GM21717 (cell line): ENCODE results near the gene PATL2.
A peak's percentile ranks its signal among the peaks of the same experiment; 100 is the strongest.
"Not testable (repeated sequence)": the region's sequence is repeated elsewhere in the genome, so short reads cannot be mapped to it uniquely, and the experiment has no call there.

ENCODE experiments used
- ATAC-seq: cut with Tn5 transposase; IDR thresholded peaks from one replicate; pipeline ENCODE4 v1.9.1; 2021; ENCODE audit warnings: mild to moderate bottlenecking, moderate library complexity; ENCODE audit not compliant: unreplicated experiment

Gene PATL2

DNA sequence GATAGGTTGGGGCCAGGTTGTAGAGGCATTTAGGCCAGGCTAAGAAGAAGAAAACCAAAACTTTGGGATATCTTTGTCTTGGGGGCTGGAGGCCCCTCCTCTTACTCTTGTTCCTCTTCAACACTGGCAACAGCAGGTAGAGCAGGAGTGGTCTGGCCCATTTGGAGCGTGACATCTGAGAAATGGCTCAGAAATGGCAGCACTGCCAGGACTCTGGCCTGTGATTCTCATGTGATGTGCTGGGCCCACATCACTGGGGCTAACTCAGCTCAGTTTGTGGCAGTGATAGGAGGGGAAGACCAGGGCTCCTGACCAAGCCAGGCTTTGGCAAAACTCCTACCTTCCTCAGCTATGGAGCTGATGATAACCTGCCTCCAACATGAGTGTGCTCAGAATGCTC is 18.5 kb downstream of the PATL2 start:
- ATAC-seq = no peak

DNA sequence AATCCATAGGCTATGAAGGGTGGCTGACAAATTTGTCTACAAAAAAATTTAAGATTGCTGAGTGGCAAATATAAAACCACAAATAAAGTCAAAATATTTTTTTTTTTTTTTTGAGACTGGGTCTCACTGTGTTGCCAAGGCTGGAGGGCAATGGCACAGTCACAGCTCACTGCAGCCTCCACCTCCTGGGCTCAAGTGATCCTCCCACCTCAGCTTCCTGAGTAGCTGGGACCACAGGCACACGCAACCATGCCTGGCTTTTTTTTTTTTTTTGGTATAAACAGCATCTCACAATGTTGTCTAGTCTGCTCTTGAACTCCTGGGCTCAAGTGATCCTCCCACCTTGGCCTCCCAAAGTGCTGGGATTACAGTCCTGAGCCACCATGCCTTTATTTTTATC is 20.9 kb downstream of the PATL2 start:
- ATAC-seq = not testable (repeated sequence)

DNA sequence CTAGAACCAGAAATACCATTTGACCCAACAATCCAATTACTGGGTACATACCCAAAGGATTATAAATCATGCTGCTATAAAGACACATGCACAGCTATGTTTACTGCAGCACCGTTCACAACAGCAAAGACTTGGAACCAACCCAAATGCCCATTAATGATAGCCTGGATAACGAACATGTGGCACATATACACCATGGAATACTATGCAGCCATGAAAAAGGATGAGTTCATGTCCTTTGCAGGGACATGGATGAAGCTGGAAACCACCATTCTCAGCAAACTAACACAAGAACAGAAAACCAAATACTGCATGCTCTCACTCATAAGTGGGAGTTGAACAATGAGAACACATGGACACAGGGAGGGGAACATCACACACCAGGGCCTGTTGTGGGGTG is 21.8 kb downstream of the PATL2 start:
- ATAC-seq = not testable (repeated sequence)

DNA sequence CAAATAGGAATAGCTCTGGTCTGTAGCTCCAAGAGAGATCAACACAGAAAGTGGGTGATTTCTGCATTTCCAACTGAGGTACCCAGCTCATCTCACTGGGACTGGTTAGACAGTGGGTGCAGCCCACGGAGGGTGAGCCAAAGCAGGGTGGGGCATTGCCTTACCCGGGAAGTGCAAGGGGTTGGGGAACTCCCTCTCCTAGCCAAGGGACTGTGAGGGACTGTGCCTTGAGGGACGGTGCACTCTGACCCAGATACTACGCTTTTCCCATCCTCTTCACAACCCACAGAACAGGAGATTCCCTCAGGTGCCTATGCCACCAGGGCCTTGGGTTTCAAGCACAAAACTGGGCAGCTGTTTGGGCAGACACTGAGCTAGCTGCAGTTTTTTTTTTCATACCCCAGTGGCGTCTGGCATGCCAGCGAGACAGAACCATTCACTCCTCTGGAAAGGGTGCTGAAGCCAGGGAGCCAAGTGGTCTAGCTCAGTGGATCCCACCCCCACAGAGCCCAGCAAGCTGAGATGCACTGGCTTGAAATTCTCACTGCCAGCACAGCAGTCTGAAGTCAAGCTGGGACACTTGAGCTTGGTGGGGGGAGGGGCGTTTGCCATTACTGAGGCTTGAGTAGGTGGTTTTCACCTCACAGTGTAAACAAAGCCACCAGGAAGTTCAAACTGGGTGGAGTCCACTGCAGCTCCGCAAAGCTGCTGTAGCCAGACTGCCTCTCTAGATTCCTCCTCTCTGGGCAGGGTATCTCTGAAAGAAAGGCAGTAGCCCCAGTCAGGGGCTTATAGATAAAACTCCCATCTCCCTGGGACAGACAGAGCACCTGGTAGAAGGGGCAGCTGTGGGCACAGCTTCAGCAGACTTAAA is 28.1 kb downstream of the PATL2 start:
- ATAC-seq = not testable (repeated sequence)

DNA sequence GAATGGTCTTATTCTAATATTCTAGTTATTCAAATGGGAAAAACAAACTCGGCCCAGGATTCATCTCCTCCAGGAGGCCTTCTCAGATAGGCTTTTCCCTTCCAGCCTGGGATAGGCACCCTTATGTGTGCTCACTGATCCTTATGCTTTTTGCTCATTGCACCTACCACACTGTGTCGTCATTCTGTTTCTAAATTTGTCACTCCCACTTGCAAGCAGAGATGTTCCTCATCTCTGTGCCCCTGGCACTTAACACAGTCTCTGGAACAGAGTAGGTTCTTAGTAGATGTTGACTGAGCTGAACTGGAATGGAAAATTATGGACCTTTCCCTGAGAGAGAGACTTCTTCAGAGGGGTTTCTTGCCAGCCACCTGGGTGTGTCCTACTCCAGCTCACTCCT is 28.9 kb downstream of the PATL2 start:
- ATAC-seq = no peak

DNA sequence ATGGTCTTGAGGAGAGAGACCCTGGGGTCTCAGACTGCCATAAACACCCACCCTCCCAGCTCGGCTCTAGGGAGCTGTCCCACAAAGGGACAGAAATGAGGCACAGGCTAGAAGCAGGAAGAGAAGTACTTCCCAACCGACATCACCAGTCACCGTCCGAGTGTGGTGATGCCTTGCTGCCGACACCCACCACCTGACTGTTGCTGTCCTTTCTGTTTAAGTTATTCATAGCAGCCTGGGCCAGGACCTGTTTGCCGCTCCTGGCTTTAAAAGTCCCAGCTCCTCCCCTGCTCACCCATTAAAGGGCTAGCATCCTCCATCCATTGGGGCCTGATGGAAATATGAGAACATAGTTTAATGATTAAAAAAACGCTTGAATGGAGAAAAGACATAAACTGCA is 34.4 kb downstream of the PATL2 start:
- no peak for ATAC-seq

DNA sequence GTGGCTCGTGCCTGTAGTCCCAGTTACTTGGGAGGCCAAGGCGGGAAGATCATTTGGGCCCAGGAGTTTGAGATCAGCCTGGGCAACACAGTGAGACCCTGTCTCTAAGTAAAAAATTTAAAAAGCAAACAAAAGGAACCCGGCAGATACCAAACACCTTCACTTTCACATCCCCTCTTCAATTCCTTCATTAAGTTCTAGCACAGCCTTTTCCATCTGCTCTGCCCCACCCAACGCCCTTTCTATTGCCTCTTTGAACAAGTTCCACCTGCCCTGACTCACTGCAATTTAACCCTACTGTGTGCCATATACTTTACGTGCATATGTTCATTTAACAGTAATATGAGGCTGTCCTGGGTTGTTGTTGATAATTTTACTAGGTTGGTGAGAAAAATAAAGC is 35.2 kb downstream of the PATL2 start:
- no peak for ATAC-seq

DNA sequence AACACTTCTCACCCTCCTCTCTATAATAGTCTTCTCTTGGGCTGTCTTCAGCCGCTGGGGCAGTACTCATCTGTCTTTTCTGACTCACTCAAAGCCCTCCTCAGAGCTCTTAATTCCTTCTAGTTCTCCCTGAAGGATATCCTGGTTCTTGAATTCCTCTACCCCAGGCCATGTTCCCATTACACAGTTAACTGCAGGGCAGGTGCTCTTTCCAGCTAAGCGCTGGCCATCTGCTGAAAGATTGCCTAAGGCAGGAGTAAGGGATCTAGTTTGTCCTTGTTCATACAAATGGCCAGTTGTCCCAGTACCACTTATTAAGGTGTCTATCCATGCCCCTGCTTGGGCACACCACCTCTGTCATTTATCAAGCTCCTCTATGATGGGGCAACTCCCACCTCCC is 37.5 kb downstream of the PATL2 start:
- ATAC-seq = no peak

DNA sequence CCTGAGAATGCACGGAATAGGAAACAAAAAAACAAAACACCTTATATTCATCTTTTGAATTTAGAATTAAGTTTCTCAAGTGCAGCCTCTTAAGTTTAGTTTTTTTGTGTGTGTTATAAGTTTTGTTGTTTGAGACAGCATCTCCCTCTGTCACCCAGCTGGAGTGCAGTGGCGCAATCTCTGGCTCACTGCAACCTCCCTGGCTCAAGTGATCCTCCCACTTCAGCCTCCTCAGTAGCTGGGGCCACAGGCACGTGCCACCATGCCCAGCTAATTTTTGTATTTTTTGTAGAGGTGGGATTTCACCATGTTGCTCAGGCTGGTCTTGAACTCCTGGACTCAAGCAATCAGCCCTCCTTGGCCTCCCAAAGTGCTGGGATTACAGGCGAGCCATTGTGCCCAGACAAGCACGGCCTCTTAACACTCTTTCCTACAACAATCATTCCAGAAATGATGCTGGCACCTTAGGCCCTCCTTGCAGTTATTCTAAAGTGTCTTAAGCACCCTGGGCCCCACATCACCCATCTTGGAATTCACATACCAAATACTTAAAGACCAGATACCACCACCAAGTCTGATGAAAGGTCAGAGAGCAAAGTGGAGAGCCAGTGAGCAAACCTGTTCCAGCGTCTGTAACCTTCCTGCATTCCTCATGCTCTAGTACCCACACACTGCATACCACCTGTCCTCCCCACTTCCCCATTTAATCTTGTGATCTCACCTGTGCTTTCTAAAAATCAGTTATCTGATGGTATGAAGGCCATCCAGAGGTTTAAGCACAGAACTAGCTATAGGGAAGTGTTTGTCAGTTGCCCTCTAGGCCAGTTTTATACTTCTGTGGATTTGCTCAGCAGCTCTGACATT is 40.8 kb downstream of the PATL2 start:
- ATAC-seq = no peak

DNA sequence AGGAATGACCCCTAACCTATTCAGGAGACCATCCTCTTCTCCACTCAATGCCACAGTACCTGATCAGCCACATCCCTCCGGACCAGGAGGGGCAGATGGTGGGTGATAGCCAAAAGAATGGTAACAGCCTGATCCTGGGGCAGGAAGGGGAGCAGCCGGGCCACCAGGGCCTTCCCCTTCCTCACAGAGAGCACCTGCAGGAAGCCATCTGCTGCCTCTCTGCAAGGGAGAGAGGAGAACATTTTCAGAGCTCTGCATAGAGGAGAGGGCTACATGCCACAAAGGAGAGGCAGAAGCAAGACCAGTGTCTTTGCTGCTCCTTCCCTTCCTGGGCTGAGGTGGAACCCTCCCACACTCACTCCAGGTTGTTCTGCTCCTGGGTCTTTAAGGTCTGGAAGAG is 42.2 kb downstream of the PATL2 start:
- ATAC-seq = no peak

DNA sequence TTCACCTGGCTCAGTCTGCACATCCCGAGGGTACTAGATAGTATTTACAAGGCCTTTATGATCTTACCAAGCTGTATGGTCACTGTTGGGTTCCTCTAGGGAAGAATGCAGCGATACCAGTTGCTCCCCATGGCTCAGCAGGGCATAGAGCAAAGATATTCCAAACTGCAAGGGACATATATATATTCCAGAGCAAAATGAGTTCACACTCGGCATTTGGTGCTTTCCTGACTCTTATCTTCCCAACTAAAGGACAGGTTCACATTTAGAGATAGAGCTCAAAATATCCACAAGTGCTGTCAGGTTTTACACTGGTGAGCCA is 44.1 kb downstream of the PATL2 start:
- no peak for ATAC-seq

DNA sequence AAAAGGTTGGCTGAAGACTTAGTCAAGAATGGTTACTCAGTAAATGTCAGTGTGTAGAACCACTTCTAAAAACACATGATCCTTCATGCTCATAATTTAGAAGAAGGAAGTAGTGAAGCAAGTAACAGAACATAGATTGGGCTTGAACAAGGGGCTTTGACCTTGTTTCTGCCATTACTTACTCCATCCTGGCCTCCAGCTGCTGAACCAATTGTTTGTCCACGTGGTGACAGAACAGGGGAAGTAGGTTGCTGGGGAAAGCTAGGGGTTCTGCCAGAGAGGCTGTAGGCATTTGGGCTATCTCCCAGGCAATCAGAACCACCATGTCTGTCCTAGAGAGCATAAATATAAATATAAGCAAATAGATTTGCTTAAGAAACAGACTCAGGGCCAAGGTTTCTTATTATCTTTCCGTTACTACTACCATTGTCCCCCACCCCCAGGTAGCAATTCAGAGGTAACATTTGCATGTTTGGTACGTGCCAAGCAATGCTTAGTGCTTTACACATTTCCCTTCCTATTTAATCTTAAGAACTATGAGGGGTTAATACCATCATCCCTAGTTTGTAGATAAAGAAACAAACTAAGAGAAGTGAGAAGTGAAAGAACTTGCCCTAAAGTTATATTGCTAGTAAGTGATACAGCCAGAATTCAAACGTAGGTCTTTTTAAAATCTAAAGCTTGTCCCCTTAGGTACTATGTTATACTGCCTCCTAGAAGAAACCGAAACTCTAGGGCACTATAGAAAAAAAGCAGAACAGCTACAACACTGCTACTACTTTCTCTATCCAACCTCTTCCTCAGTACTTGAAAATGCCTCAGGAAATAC is 44.7 kb downstream of the PATL2 start:
- ATAC-seq = no peak

DNA sequence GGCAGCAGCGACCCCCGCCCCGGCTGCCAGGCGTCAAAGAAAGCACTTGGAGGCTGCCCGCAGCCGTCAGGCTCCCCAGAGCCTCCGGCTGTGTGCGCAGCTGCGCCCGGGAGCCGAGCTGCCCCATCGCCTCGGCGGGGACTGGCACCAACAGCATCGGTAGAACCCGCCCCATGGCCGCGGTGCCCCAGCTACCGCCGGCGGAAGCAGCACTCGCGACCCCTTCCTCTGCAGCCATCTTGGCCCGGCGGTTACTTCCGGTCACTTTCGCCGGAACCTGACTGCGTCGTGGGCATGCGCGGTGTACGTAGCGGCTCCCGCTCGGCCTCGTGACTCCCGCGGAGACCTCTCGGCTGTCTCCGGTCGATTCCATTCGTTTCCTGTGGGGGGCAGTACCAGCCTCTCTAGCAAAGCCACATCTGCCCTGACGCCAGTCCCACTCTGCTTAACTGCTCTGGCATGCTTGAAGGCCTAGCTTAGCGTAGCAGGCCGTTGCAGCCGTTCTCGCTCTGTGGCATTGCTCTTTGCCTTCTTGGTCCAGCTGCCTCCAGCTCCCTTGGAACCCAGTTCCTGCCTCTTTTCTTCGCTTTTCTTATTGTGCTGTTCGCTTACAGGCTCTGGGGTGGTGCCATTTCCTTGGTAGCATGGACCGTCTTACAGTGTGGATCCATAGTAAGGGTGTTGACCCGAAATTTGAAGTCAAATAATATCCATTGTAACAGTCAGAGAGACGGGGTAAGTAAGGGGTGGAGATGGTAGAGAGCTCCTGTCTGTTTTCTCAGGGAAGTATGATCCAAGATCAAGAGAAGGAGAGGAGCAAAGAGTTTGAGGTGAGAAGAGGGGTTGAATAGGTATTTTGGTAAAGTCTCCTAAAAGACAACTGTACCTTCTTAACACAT is 47.5 kb downstream of the PATL2 start, which contains the start of gene SPG11:
Gene SPG11 (minus strand): TSS at position 253 of the 899 bp plus-strand sequence. CDS start 15 bp downstream, at position 238.
- peak; percentile 72 for ATAC-seq

DNA sequence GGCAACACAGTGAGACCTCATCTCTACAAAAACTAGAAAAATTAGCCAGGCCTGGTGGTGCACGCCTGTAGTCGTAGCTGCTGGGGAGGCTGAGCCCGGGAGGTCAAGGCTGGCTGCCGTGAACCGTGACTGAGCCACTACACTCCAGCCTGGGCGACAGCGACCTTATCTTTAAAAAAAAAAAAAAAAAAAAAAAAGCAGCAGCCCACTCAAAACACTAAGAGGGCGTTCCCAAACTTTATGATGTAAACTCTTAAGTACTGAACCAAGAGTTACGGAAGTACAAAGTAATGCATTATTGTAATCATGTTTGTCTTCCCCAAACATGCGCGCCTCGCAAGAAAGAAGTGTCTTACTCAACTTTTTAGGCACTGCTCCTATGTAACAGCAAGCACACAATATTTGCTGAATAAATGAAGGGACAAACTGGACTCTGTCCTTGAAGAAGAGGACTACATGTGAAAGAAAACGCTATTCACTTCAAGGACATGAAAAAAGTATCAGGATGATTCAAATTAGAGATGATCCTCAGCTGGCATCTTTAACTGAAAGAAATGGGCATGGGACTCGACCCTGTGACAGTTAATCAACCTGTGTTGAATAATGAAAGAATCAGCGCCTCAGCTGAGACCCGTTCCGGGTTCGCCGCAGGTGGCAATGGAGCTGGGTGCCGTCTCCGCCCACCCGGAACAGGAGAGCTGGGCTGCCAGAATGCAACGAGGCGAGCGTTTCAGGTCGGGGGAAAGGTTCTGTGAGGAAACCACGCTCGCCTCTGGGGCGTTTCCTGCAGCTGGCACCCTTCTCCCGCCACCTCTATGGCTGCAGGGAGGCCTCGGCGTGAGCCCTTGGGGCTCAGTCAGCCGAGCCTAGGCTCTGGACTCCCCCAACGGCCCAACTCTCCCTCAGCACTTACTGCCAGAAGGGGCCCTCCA is 48.4 kb downstream of the PATL2 start:
- ATAC-seq = peak; percentile 56

DNA sequence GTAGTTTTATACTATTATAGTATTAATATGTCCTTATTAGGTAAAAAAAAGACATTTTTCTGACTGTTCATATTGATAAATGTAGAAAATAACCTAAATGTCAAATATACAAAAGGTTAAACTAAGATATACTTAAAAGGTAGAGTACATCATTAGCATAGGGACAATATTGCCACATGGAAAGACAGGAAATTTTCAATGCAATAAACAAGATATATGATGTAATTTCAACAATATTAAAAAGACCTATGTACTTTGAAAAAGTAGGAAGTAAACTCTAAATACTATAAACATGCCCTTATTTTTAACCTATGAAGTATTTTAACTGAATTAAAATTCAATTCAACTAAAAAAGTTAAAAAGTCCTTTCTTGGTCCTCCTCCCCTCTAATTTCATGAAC is 49.5 kb downstream of the PATL2 start:
- no peak for ATAC-seq

DNA sequence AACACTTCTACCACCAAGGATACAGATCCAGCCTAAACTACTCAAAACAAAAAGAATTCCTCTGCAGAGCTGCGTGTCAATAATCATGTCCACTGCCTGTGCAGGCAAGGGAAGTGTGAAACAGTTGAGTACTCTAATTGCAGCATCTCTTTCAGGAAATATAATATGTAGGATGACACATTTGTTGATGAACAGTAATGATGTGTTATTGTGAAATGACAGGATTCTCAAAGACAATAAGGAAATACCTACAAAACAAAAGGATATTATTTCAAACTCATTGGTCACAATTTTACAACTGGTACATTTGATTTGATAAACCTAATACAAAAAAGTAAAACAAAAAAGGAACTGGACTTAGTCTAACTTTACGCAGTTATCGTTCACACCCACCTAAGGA is 52.1 kb downstream of the PATL2 start:
- ATAC-seq = no peak

DNA sequence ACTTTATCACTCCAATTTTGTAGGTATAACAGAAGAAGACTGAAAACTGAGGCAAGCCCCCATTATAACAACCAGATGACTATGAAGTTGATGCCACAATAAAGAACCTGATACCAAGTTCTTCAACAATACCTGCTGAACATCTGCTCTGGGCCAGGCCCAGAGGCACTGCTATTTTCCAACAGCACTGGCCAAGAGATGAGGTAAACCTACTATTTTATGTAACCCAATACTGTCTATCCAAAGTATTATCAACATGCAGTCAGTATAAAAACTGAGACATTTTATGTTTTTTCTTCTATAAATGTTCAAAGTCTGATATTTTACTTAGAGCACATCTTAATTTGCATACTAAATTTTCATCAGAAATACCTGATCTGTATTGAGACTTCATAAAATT is 53.7 kb downstream of the PATL2 start:
- no peak for ATAC-seq

DNA sequence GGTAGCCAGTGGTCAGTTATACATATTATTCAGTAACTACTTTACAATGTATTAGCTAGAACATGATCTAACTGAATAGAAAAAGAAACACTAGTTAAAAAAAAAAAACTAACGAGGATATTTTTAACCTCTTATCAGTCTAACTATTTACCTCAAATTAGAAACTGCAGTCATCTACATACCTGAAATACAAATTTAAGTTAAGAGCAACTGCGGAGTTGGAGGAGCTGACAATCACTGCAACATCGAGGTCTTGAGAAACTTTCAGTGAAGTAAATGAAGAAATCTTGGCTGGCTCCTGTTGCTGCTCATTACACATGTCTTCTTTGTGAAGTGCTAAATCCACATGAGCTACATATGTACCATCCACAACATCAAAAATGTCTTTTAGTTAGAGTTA is 54.2 kb downstream of the PATL2 start:
- ATAC-seq = no peak

DNA sequence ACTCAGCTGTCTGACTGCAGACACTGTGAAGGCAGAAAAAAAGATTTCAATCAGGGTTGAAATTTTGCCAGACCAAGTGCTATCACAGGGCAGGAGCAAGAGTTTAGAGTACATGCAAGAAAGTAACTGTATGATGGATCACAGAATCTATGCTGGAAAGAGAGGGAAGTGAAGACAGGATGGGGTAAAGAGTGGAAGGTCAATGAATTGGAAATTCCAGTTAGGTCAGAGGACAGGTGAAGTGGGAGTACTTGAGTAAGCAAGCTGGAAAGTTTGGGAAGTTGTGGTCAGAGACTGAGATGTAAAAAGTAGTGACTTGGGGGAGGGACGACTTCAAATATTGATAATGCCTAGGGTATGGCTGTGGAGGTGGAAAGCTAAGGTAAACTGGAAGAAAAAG is 54.8 kb downstream of the PATL2 start:
- ATAC-seq = no peak
